IPS-11a (cell line): Measurements from ENCODE around the gene S100A16.
"Not testable (repeated sequence)": the region's sequence is repeated elsewhere in the genome, so short reads cannot be mapped to it uniquely, and the experiment has no call there.

ENCODE experiments used
- H3K4me3 ChIP-seq: one replicate; pipeline ENCODE4 v1.5.1; 2013; ENCODE audit warnings: low read depth, low read length, control low read depth

S100A16 gene

DNA sequence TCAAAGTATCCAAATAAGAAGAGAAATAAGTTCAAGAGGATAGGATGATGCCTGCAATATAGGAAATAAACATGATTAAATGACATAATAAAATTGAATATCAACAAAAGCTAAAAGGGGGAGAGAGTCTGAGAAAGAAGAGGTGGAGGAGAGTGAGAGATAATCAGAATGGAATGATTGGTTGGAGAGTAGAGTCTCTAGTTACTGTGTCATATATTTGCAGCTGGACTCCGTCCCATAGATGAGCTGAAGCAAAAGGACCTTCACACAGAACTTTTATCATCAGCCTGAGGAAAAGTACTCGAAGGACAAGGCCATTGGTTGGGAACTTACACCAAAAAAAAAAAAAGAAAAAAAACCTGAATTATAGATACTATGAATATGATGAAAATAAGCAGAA lies 24.5 kb downstream of the S100A16 start:
- no peak overlapping the region for H3K4me3 ChIP-seq

GRCh38 chr1:153588033-153588432 lies 24.9 kb downstream of the S100A16 start:
- H3K4me3 ChIP-seq, result not testable (repeated sequence)

DNA sequence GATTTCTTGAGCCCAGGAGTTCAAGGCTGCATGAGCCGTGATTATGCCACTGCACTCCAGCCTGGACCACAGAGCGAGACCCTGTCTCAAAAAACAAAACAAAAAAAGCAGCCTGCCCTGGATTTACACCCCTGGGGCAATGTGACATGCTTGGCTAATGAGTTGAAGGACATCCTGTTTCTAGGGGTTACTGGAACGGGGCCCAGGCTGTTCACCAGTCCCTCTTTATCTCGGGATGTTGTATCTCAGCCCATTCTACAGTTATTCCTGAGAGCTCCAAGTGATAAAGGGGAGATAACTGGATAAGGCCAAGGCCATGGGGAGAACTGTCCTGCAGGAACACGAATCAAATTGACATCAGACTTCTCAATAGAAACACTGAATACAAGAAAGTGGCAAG lies 25.6 kb downstream of the S100A16 start:
- H3K4me3 ChIP-seq, result no peak overlapping the region

DNA sequence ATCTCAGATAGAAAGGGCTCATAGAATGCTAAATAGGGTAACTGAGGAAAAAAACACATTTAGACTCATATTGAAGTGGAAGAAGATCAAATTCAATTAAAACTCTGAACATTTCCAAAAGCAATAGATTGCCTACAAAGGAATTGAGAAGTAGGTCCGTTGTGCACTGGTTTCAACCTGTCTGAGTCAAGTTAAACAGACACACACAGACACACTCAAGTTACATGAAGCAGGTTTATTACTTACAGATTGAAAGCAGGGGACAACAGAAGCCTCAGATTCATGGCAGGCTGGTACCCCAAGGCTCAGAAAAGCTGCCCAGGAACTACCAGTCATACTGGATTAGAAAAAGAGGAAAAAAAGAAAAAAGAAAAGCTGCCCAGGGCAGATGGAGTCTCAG lies 26.6 kb downstream of the S100A16 start:
- no peak overlapping the region for H3K4me3 ChIP-seq

DNA sequence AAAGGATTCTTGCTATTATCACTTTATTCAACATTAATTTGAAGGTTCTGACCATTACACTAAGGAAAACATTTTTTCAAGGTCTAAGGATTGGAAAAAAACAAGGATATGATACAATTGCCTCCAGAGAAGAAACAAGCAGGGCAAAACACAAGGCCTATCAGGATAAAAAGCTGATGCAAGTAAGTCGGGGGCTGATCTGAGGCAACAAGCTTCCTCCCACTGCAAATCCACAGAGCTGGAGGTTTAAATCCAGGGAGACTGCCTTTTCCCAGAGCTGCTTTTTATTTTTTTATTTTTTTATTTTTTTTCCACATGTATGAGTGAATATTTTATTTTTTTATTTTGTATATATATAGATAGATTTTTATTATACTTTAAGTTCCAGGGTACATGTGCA lies 27.9 kb downstream of the S100A16 start:
- H3K4me3 ChIP-seq, result no peak overlapping the region

DNA sequence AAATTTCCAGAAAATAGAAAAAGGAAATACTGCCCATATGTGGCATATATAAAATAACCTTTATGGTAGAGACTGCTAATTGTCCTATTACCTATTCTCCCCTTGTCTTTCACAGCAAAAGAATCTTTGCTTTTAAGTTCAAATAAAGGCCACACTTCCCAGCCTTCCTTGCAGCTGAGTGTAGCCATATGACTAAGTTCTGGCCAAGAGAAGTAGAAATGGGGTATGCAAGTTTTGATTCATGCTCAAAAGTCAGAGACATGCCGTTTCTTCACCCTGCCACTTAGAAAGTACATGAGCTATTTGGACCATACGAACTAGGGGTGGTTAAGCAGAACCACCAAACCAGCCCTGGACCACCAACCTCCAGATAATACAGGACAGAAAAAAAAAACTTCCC lies 29.0 kb downstream of the S100A16 start:
- H3K4me3 ChIP-seq, result no peak overlapping the region

- not testable (repeated sequence) for H3K4me3 ChIP-seq
Measured at GRCh38 chr1:153583514-153583913, 29.4 kb downstream of the S100A16 start.

DNA sequence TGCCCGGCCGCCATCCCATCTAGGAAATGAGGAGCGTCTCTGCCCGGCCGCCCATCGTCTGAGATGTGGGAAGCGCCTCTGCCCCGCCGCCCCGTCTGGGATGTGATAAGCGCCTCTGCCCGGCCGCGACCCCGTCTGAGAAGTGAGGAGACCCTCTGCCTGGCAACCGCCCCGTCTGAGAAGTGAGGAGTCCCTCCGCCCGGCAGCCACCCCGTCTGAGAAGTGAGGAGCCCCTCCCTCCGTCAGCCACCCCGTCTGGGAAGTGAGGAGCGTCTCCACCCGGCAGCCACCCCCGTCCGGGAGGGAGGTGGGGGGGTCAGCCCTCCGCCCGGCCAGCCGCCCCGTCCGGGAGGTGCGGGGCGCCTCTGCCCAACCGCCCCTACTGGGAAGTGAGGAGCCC lies 30.1 kb downstream of the S100A16 start:
- not testable (repeated sequence) for H3K4me3 ChIP-seq

- H3K4me3 ChIP-seq, result no peak overlapping the region
Measured at GRCh38 chr1:153578936-153579335, 34.0 kb downstream of the S100A16 start.

DNA sequence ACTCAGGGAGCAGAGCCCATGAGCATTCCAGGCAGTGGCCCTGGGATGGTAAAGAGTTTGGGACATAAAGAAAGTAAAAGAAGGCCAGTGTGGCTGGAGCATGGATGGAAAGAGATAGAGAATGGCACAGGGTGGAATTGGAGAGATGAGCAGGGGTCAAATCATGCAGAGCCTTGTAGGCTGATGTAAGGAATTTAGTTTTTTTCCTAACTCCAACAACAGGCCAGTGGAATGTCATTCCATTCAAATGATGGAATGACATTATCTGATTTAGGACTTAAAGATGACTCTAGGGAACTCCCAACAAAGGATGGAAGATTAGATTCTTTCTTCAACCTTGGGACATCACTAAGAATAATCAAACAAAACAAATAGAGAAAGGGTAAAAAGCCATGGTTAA lies 34.4 kb downstream of the S100A16 start:
- H3K4me3 ChIP-seq, result no peak overlapping the region

- H3K4me3 ChIP-seq, result no peak overlapping the region
Measured at GRCh38 chr1:153577624-153578051, 35.3 kb downstream of the S100A16 start.

DNA sequence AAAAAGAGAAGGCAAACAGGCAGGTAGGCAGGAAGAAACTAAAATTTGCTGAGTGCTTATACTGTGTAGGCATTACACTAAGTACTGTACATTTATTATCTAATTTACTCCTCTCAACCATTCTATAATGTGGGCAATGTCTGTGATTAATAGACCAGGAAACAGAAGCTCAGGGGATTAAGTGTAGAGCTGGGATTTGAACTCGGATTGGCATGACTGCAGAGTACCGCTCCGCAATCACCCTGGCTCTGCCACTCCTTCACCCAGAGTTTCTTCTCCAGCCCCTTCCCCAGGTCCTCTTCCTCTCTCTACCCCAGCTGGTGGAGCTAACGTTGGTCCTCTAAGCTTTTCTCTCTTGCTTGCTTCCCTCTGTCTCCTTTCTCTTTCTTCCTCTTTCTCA lies 35.8 kb downstream of the S100A16 start:
- no peak overlapping the region for H3K4me3 ChIP-seq

DNA sequence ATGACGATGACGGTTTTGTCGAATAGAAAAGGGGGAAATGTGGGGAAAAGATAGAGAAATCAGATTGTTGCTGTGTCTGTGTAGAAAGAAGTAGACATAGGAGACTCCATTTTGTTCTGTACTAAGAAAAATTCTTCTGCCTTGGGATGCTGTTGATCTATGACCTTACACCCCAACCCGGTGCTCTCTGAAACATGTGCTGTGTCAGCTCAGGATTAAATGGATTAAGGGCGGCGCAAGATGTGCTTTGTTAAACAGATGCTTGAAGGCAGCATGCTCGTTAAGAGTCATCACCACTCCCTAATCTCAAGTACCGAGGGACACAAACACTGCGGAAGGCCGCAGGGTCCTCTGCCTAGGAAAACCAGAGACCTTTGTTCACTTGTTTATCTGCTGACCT lies 37.4 kb downstream of the S100A16 start:
- H3K4me3 ChIP-seq, result not testable (repeated sequence)

GRCh38 chr1:153575081-153575491 lies 37.9 kb downstream of the S100A16 start:
- H3K4me3 ChIP-seq, result not testable (repeated sequence)

- H3K4me3 ChIP-seq, result no peak overlapping the region
Measured at GRCh38 chr1:153573351-153573750, 39.6 kb downstream of the S100A16 start.

DNA sequence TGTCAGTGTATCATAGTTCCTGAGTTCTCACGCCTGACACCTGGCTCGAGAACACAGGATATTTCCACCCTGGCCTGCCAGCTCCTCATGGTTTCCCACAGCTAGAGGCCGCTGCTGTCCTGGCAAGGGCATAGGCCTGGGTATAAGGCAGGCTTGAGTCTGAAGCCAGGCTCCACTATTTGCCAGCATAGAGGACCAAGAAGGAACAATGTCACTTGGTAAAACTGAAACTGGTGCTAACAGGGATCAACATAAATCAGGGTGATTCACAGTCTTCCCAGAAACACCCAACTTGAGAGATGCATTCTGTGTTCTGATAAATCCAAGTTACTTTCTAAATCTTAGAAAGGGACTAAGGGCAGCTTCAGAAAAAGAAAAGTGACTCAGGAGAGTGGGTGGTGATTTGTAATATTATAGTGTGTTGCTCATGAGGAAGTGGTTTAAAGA lies 40.3 kb downstream of the S100A16 start:
- no peak overlapping the region for H3K4me3 ChIP-seq

DNA sequence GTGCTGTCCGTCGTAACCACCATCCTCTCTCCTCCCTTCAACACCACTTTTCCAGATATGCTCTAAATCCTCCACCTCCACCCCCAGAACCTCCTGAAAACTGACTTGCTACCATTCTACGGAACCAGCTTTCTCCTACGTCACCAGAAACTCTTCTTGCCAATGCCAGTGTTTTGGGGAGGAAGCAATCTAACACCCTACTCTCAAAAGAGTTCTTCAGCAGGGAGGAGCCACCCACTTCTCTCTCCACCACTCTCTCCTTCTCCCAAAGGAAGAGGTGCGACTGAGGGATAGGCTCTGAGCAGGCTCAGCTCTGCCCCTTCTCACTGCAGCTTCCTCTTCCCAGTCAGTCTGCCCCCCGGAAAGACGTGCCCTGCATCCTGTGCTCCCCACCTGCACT lies 41.2 kb downstream of the S100A16 start:
- H3K4me3 ChIP-seq, result no peak overlapping the region

DNA sequence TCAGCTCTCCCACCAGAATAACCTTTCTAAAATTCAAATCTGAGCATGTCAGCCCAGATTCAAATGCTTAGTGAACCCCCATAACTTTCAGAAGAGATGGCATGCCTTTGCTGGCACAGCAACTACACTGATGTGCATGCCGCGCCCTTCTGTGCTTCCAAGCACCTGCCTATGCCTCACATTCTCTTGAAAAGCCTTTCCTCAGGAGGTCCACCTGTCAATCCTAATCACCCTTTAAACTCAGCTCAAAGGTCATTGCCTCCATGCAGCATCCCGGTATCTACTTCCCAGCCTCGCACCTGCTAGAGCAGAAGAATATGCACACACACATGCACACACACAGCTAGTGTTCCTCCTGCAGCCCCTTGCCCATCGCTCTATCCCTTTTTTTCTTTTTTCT lies 42.1 kb downstream of the S100A16 start:
- no peak overlapping the region for H3K4me3 ChIP-seq

GRCh38 chr1:153569465-153569864 lies 43.5 kb downstream of the S100A16 start:
- H3K4me3 ChIP-seq, result no peak overlapping the region

DNA sequence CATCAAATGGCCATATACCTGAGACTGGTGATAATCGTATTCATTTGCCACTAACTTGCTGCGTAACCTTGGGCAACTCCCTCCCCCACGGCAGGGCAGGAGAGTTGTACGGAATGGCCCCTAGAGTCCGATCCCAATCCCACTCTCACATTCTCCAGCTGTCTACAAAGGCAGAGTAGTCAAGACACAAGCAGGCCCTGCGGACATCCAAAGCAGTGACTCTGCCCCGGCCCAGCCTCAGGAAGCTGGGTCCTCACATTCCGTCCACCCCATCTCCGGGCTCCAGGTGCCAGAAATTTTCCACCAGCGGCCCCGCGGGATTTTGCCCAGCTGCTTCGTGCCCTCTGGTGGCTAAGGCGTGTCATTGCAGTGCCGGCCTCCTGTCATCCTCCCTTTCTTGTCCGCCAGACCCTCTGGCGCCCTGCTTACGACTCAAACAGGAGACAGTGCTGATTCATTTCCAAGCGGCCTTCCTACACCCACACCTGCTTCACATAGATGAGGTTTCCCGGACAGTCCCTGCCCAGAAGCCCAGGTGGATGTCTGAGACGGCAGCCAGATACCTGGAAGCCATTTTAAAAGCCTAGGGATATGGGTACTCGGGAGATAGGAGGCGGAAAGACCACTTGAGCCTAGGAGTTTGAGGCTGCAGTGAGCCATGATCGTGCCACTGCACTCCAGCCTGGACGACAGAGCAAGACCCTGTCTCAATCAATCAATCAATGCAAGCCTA lies 44.4 kb downstream of the S100A16 start:
- H3K4me3 ChIP-seq, result no peak overlapping the region

DNA sequence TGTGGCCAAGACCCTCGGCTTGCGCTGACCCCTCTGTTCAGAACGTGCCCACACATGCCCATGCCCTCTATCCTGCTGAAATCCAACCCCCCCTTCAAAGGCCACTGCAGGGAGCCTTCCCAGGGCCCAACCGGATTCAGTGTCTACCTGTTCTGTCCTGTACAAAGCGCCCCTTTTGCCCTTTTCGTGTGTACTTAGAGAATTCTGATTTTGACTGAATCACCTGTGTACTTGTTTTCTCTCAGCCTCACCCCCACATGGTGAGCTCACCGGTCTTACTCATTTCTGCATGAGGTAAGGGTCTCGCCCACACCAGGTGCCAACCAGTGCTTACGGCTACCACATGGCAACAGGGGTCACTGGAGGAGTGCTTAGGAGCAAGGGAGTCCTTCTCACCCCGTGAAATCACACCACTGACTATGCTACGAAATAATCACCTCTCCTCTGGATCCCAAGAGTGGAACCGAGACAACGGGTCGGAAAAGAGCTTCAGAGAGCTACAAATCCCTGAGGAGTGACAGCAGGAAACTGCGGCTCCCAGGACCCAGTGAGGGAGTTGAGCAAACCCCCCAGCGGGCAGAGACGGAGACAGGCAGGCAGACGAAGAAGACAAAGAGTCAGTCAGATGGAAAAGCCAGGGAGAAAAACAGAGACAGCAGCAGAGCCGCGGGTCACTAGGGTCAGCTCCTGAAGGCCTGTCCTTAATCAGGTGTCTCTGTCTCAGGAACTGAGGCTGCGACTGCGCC lies 45.1 kb downstream of the S100A16 start:
- H3K4me3 ChIP-seq, result no peak overlapping the region
